Smooth muscle cell (in vitro differentiated cells): ENCODE measurements around the gene TMEM116. TPM values are rescaled to one million over a fixed set of nuclear protein-coding genes. Genes with fewer than 3 reads are reported as not detected.
"Not testable (repeated sequence)": the region's sequence is repeated elsewhere in the genome, so short reads cannot be mapped to it uniquely, and the experiment has no call there.

Experiments used
- DNase-seq: peaks from one replicate; lab custom pipeline; 2025; ENCODE audit not compliant: unreplicated experiment; lab: John Stamatoyannopoulos, UW
- H2AFZ ChIP-seq: fragments of 200-600 bp; sonication (generic); 2 replicates; pipeline ENCODE4 v1.6.0; 2016; ENCODE audit warnings: antibody characterized with exemption, low read depth, mild to moderate bottlenecking
- H3F3A ChIP-seq: fragments of 200-600 bp; sonication (generic); 2 replicates; pipeline ENCODE4 v1.6.0; 2017; ENCODE audit warnings: antibody characterized with exemption, low read depth
- H3K27ac ChIP-seq: fragments of 200-600 bp; sonication (generic); 2 replicates; pipeline ENCODE4 v1.5.1; 2016; ENCODE audit warnings: low read depth, mild to moderate bottlenecking
- H3K27me3 ChIP-seq: fragments of 200-600 bp; sonication (generic); 2 replicates; pipeline ENCODE4 v1.6.1; 2016; ENCODE audit warnings: low read depth, mild to moderate bottlenecking
- H3K36me3 ChIP-seq: fragments of 200-600 bp; sonication (generic); 2 replicates; pipeline ENCODE4 v1.5.1; 2016; ENCODE audit warnings: low read depth
- H3K4me1 ChIP-seq: fragments of 200-600 bp; sonication (generic); 2 replicates; pipeline ENCODE4 v1.5.1; 2016; ENCODE audit warnings: low read depth
- H3K4me2 ChIP-seq: fragments of 200-600 bp; sonication (generic); 2 replicates; pipeline ENCODE4 v1.6.0; 2016; ENCODE audit warnings: mild to moderate bottlenecking
- H3K4me3 ChIP-seq: fragments of 200-600 bp; sonication (generic); 2 replicates; pipeline ENCODE4 v1.5.1; 2016; ENCODE audit warnings: mild to moderate bottlenecking
- H3K79me2 ChIP-seq: fragments of 200-600 bp; sonication (generic); 2 replicates; pipeline ENCODE4 v1.6.0; 2016; ENCODE audit warnings: low read depth, mild to moderate bottlenecking
- H3K9ac ChIP-seq: fragments of 200-600 bp; sonication (generic); 2 replicates; pipeline ENCODE4 v1.6.0; 2016; ENCODE audit warnings: low read depth
- H3K9me3 ChIP-seq: fragments of 200-600 bp; sonication (generic); replicated peaks from 2 replicates; pipeline ENCODE4 v1.5.1; 2016; ENCODE audit warnings: low read depth
- H4K20me1 ChIP-seq: fragments of 200-600 bp; sonication (generic); 2 replicates; pipeline ENCODE4 v1.6.0; 2016; ENCODE audit warnings: low read depth
- CTCF ChIP-seq: fragments of 200-600 bp; sonication (generic); IDR thresholded peaks from 2 replicates; pipeline ENCODE4 v1.5.1; 2017; ENCODE audit warnings: borderline replicate concordance, mild to moderate bottlenecking, antibody characterized with exemption; ENCODE audit not compliant: insufficient read depth, poor library complexity, severe bottlenecking
- WGBS: methylation state at CpG from one replicate; pipeline ENCODE4 v1.1.7; 2016; ENCODE audit warnings: low lambda C conversion rate; 5-methylcytosine and 5-hydroxymethylcytosine counted together
- polyA plus RNA-seq: library from polyadenylated mRNA; unstranded; fragments of >200 nt; fragmentation: Nextera tagmentation; extraction: Ambion mirVana; gene quantifications from 2 replicates; pipeline ENCODE4 v1.2.1, GENCODE V29; 2016
- total RNA-seq: library from RNA; depleted of rRNA; stranded (reverse); fragments of >200 nt; gene quantifications from 2 replicates; pipeline ENCODE4 v1.2.3, GENCODE V29; 2014

The TMEM116 gene
- total and polyA plus RNA-seq, 2 experiments from 2014 or later, result 5.7 to 9.7 TPM

- Histone ChIP-seq H3K79me2 (no peaks in the 10 kb centered on the region), H3K27me3 (no peaks in the 10 kb centered on the region), H2AFZ (no peak overlapping the region), H3K9ac (no peak overlapping the region), H3K4me1 (no peaks in the 10 kb centered on the region), H4K20me1 (no peaks in the 10 kb centered on the region), H3K9me3 (no peaks in the 10 kb centered on the region), H3K36me3 (no peaks in the 10 kb centered on the region), H3K27ac (no peak overlapping the region), H3K4me2 (no peak overlapping the region), H3F3A (no peaks in the 10 kb centered on the region), H3K4me3 (no peak overlapping the region)
- no peak for TF ChIP-seq CTCF
- no peak for DNase-seq
- 92% methylated on average over 8 of the region's 8 CpGs for WGBS
These were observed 12.1 kb downstream of the TMEM116 start for GRCh38 chr12:112000820-112001219.

- not testable (repeated sequence) for H3K27ac ChIP-seq, H3K79me2 ChIP-seq, H3K4me2 ChIP-seq, H3K27me3 ChIP-seq, H3K9me3 ChIP-seq, H4K20me1 ChIP-seq, H3K4me1 ChIP-seq, DNase-seq, H3K36me3 ChIP-seq, H3K4me3 ChIP-seq, H2AFZ ChIP-seq, H3K9ac ChIP-seq, H3F3A ChIP-seq
- WGBS, result 87% methylated on average over 9 of the region's 9 CpGs
These were observed 13.8 kb downstream of the TMEM116 start for GRCh38 chr12:111999129-111999528.

- H3K79me2 ChIP-seq, result no peaks in the 10 kb centered on the region
- no peak overlapping the region for H3K27ac ChIP-seq
- H3K4me3 ChIP-seq, result no peak overlapping the region
- 79% methylated on average over 4 of the region's 4 CpGs for WGBS
- no peaks in the 10 kb centered on the region for H3K27me3 ChIP-seq
- H2AFZ ChIP-seq, result no peak overlapping the region
- no peaks in the 10 kb centered on the region for H3F3A ChIP-seq
- no peak overlapping the region for H3K9ac ChIP-seq
- H3K36me3 ChIP-seq, result no peaks in the 10 kb centered on the region
- no peak for DNase-seq
- H3K4me1 ChIP-seq, result no peaks in the 10 kb centered on the region
- H3K4me2 ChIP-seq, result no peak overlapping the region
- no peaks in the 10 kb centered on the region for H4K20me1 ChIP-seq
- H3K9me3 ChIP-seq, result no peaks in the 10 kb centered on the region
- TF ChIP-seq CTCF, result no peak
These were observed 14.9 kb downstream of the TMEM116 start for GRCh38 chr12:111998015-111998414.

- DNase-seq, result no peak
- 98% methylated on average over 2 of the region's 2 CpGs for WGBS
- Histone ChIP-seq H3K4me1 (no peaks in the 10 kb centered on the region), H3K79me2 (no peaks in the 10 kb centered on the region), H3K36me3 (no peaks in the 10 kb centered on the region), H3K9ac (no peak overlapping the region), H4K20me1 (no peaks in the 10 kb centered on the region), H3K27ac (no peak overlapping the region), H3F3A (no peaks in the 10 kb centered on the region), H3K9me3 (no peaks in the 10 kb centered on the region), H3K27me3 (no peaks in the 10 kb centered on the region), H3K4me3 (no peak overlapping the region), H3K4me2 (no peak overlapping the region), H2AFZ (no peak overlapping the region)
- TF ChIP-seq CTCF, result no peak
These were observed 15.7 kb downstream of the TMEM116 start for GRCh38 chr12:111997300-111997699.
